HG02973 (cell line): ENCODE data around the gene RNF25.

ENCODE experiments used
- ATAC-seq: cut with Tn5 transposase; IDR thresholded peaks from one replicate; pipeline ENCODE4 v1.9.1; 2021; ENCODE audit warnings: moderate library complexity; ENCODE audit not compliant: unreplicated experiment

RNF25 gene, protein sequence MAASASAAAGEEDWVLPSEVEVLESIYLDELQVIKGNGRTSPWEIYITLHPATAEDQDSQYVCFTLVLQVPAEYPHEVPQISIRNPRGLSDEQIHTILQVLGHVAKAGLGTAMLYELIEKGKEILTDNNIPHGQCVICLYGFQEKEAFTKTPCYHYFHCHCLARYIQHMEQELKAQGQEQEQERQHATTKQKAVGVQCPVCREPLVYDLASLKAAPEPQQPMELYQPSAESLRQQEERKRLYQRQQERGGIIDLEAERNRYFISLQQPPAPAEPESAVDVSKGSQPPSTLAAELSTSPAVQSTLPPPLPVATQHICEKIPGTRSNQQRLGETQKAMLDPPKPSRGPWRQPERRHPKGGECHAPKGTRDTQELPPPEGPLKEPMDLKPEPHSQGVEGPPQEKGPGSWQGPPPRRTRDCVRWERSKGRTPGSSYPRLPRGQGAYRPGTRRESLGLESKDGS

GRCh38 chr2:218671654-218672566 is at the start of gene RNF25, which contains the start of gene STK36:
RNF25 (minus strand) TSS chr2:218672002; CDS start chr2:218671970, 32 bp downstream.
STK36 (plus strand) TSS chr2:218672086; CDS start chr2:218672830, 744 bp downstream.
- peak; percentile 94 for ATAC-seq

- ATAC-seq = no peak
Observed at GRCh38 chr2:218721488-218721887, 49.7 kb upstream of the RNF25 start.

DNA sequence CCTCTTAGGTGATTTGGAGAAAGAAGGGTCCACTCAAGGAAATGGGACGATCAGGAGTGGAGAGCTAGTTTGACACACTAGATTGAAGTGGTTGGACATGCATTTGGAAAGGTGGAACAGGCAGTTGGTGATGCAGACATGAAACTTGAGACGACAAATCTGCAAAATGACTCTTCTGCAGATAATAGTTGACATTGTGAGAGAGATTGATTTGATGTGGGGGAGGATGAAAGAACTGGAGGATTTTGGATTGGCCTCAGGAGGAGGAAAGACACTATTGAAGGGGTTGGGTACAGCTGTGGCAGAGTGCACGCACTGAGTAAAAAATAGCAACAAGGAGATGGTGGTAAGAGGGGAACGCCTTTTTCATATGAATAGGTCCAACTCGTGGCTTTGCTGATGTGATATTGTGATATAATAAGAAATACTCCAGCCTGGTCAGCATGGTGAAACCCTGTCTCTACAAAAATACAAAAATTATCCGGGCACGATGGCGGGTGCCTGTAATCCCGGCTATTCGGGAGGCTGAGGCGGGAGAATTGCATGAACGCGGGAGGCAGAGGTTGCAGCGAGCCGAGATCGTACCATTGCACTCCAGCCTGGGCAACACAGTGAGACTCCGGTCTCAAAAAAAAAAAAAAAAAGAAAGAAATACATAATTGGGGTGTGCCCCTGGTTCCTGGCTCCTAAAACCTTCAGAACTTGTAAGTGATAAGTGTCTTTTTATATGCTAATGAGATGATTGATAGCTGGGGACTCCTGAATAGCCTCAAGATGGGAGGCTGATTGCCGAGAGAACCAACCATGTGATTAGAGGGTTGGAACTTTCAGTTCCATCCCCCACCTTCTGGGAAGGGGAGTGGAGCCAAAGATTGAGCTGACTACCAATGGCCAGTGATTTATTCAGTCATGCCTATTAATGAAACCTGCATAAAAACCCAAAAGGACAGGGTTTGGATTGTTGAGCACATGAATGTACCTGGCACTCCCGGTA is 48.5 kb upstream of the RNF25 start:
- no peak for ATAC-seq

DNA sequence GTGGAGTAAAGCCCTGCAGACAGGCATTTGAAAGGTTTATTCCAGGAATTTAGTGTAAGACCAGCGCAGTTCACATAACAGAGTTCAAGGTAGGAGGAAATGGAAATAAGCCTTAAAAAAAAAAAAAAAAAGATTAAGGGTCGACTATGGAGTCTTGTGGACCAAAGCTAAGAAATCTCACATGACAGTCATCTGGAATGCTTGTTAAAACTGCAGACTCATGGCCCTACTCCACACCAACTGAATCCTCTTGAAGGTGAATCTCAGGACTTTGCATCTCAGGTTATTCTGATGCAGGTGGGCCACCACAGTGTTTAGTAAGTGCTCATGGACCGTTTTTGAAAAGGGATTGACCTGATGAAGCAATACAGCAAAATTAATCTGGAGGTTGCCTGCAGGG is 47.7 kb upstream of the RNF25 start:
- ATAC-seq = no peak

DNA sequence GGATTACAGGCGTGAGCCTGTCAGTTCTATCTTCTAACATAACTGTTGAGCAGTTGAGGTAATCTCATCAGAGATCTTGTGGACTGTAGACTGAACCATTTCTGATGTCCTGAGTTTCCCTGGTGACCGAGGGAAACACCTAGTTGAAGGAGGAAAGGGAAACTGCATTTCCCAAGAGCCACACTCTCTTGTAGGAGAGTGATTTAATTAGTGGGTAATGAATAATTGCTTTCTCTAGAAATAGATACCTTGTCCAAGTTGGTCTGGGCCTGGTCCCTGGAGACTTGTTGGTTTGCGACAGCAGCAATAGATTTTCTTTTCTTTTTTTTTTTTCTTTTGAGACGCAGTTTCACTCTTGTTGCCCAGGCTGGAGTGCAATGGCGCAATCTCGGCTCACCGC is 46.3 kb upstream of the RNF25 start:
- ATAC-seq = no peak

- no peak for ATAC-seq
Observed at GRCh38 chr2:218717262-218717661, 45.5 kb upstream of the RNF25 start.

- no peak for ATAC-seq
Observed at GRCh38 chr2:218716070-218716469, 44.3 kb upstream of the RNF25 start.

- ATAC-seq = no peak
Observed at GRCh38 chr2:218713922-218714321, 42.1 kb upstream of the RNF25 start.

DNA sequence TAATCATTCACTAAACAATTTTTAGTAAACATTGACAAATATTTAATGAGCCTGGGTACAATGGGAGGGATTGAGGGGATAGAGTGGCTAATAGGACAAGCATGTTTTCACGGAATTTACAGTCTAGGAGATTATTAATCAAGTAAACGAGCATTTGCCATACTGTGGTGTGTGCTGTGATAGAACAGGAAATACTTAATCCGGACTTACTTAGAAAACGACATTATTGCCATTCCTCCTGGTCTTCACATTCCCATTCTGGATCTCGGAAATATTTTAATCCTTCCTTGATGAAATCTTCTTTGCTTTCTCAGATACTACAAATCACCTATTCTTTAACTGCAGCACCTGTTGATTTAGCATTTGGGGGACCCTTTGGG is 39.7 kb upstream of the RNF25 start:
- ATAC-seq = no peak

- peak; percentile 89 for ATAC-seq
Observed at GRCh38 chr2:218710687-218711549, 39.1 kb upstream of the RNF25 start, which contains the start of gene TTLL4. TTLL4 (plus strand) TSS chr2:218710835; CDS start chr2:218737677, 26,842 bp downstream.

GRCh38 chr2:218710334-218710686 is 38.5 kb upstream of the RNF25 start:
- no peak for ATAC-seq

GRCh38 chr2:218709908-218710307 is 38.1 kb upstream of the RNF25 start:
- ATAC-seq = no peak

- ATAC-seq = peak; percentile 27
Observed at GRCh38 chr2:218708086-218708485, 36.3 kb upstream of the RNF25 start.

- no peak for ATAC-seq
Observed at GRCh38 chr2:218703341-218703740, 31.5 kb upstream of the RNF25 start.

DNA sequence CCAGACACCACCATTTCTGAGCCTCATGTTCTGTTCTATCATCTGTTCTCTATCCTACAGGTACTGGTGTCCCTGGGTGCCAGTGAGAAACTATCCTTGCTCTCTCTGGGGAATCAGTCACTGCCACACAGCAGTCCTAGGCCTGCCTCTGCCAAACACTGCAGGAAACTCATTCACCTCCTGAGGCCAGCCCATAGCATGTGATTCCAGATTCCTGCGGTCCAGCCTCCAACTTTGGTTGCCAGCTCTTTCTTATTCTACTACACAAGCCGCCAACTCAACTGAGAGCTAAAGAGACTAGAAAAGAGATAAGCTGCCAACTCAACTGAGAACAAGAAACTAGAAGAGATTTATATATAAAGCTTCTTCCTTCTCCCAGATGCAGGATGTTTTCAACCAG is 30.0 kb upstream of the RNF25 start:
- ATAC-seq = no peak

GRCh38 chr2:218698885-218699284 is 27.1 kb upstream of the RNF25 start:
- ATAC-seq = no peak

GRCh38 chr2:218694405-218695145 is 22.8 kb upstream of the RNF25 start:
- ATAC-seq = no peak

DNA sequence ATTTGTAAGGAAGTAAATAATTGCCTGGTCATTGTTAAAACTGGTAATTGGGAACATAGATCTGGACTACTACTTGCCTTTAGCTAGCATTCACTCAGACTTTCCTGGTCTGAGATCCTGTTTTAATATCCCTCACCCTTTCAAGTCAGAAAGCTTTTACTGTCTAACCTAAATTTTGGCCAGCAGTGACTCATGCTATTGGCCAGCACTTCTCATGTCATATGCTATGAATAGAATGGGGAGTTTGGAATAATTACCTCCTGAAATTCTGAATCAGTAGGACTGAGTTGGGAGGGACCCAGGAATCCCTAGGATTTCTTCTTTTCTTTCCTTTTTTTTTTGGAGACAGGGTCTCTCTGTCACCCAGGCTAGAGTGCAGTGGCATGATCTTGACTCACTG is 19.4 kb upstream of the RNF25 start:
- no peak for ATAC-seq
